ENCODE measurements around the gene HS6ST1. TPM values are rescaled to one million over a fixed set of nuclear protein-coding genes. Genes with fewer than 3 reads are reported as not detected.

HS6ST1 gene
- total and polyA plus RNA-seq, 4 donors, result 17.9 to 31.9 (median 25.4) TPM

- H3K9me3 ChIP-seq (ENCODE audit: control insufficient read depth in 4 of 4, low read length in 3 of 4), result no peaks in the 10 kb centered on the region
- H3K27ac ChIP-seq (ENCODE audit: low read depth in 1 of 2, low read length in 2 of 2), result no peak overlapping the region
- 86% methylated on average over 12 of the region's 12 CpGs for WGBS
- no peak for DNase-seq (ENCODE audit: low spot score)
- H3K4me1 ChIP-seq (ENCODE audit: control insufficient read depth in 4 of 4, insufficient read depth in 4 of 4, low read length in 3 of 4), result no peaks in the 10 kb centered on the region
- no peaks in the 10 kb centered on the region for H3K27me3 ChIP-seq (ENCODE audit: control insufficient read depth in 4 of 4, insufficient read depth in 4 of 4, low read length in 3 of 4)
- no peaks in the 10 kb centered on the region for H3K36me3 ChIP-seq (ENCODE audit: control insufficient read depth in 4 of 4, insufficient read depth in 3 of 4, low read depth in 1 of 4, low read length in 3 of 4)
- no peak for TF ChIP-seq ZBTB33 (IDR thresholded peaks at IDR 0.05)
- TF ChIP-seq, protein P1, sequence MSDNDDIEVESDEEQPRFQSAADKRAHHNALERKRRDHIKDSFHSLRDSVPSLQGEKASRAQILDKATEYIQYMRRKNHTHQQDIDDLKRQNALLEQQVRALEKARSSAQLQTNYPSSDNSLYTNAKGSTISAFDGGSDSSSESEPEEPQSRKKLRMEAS (IDR thresholded peaks at IDR 0.05), result no peak
- TF ChIP-seq NR2F2 (IDR thresholded peaks at IDR 0.05), result no peak
- TF ChIP-seq CTCF (IDR thresholded peaks at IDR 0.05; ENCODE audit: low read depth, low read length, missing input control), result no peak
- TF ChIP-seq FOXA2 (IDR thresholded peaks at IDR 0.05), result no peak
- no peak overlapping the region for H3K9ac ChIP-seq (ENCODE audit: low read depth in 1 of 2, low read length in 2 of 2)
- H3K4me3 ChIP-seq (ENCODE audit: low read depth in 1 of 3, low read length in 3 of 3), result no peak overlapping the region
Observed at GRCh38 chr2:128362176-128362888, 43.7 kb upstream of the HS6ST1 start.

GRCh38 chr2:128361376-128362131, 42.9 kb upstream of the HS6ST1 start:
- H3K36me3 ChIP-seq (ENCODE audit: control insufficient read depth in 4 of 4, insufficient read depth in 3 of 4, low read depth in 1 of 4, low read length in 3 of 4), result no peaks in the 10 kb centered on the region
- H3K4me1 ChIP-seq (ENCODE audit: control insufficient read depth in 4 of 4, insufficient read depth in 4 of 4, low read length in 3 of 4), result no peaks in the 10 kb centered on the region
- no peak overlapping the region for H3K9ac ChIP-seq (ENCODE audit: low read depth in 1 of 2, low read length in 2 of 2)
- H3K27ac ChIP-seq (ENCODE audit: low read depth in 1 of 2, low read length in 2 of 2), result no peak overlapping the region
- 94% methylated on average over 14 of the region's 14 CpGs for WGBS
- no peaks in the 10 kb centered on the region for H3K9me3 ChIP-seq (ENCODE audit: control insufficient read depth in 4 of 4, low read length in 3 of 4)
- no peaks in the 10 kb centered on the region for H3K27me3 ChIP-seq (ENCODE audit: control insufficient read depth in 4 of 4, insufficient read depth in 4 of 4, low read length in 3 of 4)
- no peak for TF ChIP-seq RAD21 (IDR thresholded peaks at IDR 0.05)
- H3K4me3 ChIP-seq (ENCODE audit: low read depth in 1 of 3, low read length in 3 of 3), result no peak overlapping the region
- no peak for DNase-seq (ENCODE audit: low spot score)

DNA sequence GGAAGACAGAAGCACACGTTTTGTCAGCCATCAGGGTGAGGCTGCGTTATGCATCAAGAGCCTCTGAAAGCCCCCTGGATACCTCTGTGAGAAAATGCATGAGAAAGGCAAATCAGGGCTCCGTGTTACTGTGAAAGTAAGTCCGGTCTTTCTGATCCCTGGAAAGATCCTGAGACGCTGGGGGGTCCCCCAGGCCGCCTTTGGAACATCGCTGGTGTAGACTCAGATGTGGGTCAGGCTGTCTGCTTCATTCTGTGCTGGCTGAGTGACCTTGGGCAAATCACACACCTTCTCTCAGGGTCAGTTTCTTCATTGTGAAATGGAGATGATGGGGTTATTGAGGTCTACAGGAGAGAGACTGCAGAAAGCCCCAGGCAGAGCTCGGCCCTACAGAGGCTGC, 42.0 kb upstream of the HS6ST1 start:
- DNase-seq (ENCODE audit: low spot score), result no peak
- TF ChIP-seq CTCF (IDR thresholded peaks at IDR 0.05; ENCODE audit: low read depth, low read length, missing input control), result no peak
- TF ChIP-seq RXRA (IDR thresholded peaks at IDR 0.05), result no peak
- TF ChIP-seq RAD21 (IDR thresholded peaks at IDR 0.05), result no peak
- TF ChIP-seq HNF4G (IDR thresholded peaks at IDR 0.05), result no peak
- no peak for TF ChIP-seq FOXA1 (IDR thresholded peaks at IDR 0.05)
- no peak for TF ChIP-seq SP1 (IDR thresholded peaks at IDR 0.05)
- TF ChIP-seq ZBTB33 (IDR thresholded peaks at IDR 0.05), result no peak
- no peak for TF ChIP-seq GABPA (IDR thresholded peaks at IDR 0.05 in 1 of 2, conservative IDR thresholded peaks at IDR 0.05 in 1 of 2)
- TF ChIP-seq TAF1 (conservative IDR thresholded peaks at IDR 0.05), result no peak
- TF ChIP-seq, protein P2, sequence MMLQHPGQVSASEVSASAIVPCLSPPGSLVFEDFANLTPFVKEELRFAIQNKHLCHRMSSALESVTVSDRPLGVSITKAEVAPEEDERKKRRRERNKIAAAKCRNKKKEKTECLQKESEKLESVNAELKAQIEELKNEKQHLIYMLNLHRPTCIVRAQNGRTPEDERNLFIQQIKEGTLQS (IDR thresholded peaks at IDR 0.05), result no peak
- no peaks in the 10 kb centered on the region for H3K36me3 ChIP-seq (ENCODE audit: control insufficient read depth in 4 of 4, insufficient read depth in 3 of 4, low read depth in 1 of 4, low read length in 3 of 4)
- H3K27ac ChIP-seq (ENCODE audit: low read depth in 1 of 2, low read length in 2 of 2), result no peak overlapping the region
- no peak overlapping the region for H3K4me3 ChIP-seq (ENCODE audit: low read depth in 1 of 3, low read length in 3 of 3)
- no peaks in the 10 kb centered on the region for H3K9me3 ChIP-seq (ENCODE audit: control insufficient read depth in 4 of 4, low read length in 3 of 4)
- H3K27me3 ChIP-seq (ENCODE audit: control insufficient read depth in 4 of 4, insufficient read depth in 4 of 4, low read length in 3 of 4), result no peaks in the 10 kb centered on the region
- H3K9ac ChIP-seq (ENCODE audit: low read depth in 1 of 2, low read length in 2 of 2), result no peak overlapping the region
- 90% methylated on average over 8 of the region's 8 CpGs for WGBS
- H3K4me1 ChIP-seq (ENCODE audit: control insufficient read depth in 4 of 4, insufficient read depth in 4 of 4, low read length in 3 of 4), result no peaks in the 10 kb centered on the region
